ENCODE data around the gene PILRB. TPM values are rescaled to one million over a fixed set of nuclear protein-coding genes. Genes with fewer than 3 reads are reported as not detected.

Gene PILRB
- total RNA-seq, 1 experiment from 2014 or later: 53.4 TPM

DNA sequence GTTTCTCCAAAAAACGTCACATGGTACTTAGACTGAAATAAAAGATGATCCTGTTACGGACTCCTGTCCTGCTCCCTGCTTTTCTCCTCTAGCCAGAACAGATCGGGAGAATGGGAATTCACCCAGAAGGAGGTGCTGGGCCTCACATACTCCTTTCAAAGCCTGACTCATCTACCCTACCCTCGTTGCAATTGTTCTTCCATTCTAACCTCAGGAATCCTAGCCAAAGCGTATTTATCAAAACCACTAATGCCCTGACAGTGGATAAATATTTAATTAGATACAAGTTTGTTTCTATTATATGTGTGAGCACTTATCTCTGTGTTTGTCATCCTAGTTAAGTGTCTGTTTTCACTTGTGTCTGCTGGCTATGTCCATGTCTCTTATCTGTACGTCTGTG is 48.9 kb downstream of the PILRB start:
- intact Hi-C loops (cut with micrococcal nuclease; ENCODE audit: unreplicated experiment): loop anchor here (1.0 kb wide), 2 partner anchors 32 to 44 kb away; no protein-coding TSS in a partner anchor
- Histone ChIP-seq H3K36me3 (ENCODE audit: control insufficient read depth, insufficient read depth, low read length) (no peaks in the 10 kb centered on the region), H3K9me3 (no peaks in the 10 kb centered on the region), H3K27me3 (replicated peaks; ENCODE audit: control insufficient read depth, insufficient read depth, low read length) (0 out of 2 replicates have a peak, but pooled peaks cover 1% of the 10 kb centered on the region), H3K4me3 (ENCODE audit: low read depth, low read length) (no peak overlapping the region), H3K4me1 (no peaks in the 10 kb centered on the region)
- CTCF ChIA-PET: interaction anchor here (0.7 to 1.3 kb wide), 5 partner anchors 9 to 217 kb away, joined by 3 to 7 read pairs (median 4); no protein-coding TSS in a partner anchor
- Mint-ChIP-seq H3K9me3 (ENCODE audit: unreplicated experiment) (no peaks in the 10 kb centered on the region), H3K27ac (ENCODE audit: unreplicated experiment) (no peak overlapping the region), H3K27me3 (ENCODE audit: insufficient read depth, unreplicated experiment) (peaks cover 5% of the 10 kb centered on the region), H3K36me3 (ENCODE audit: insufficient read depth, unreplicated experiment) (no peaks in the 10 kb centered on the region), H3K4me1 (ENCODE audit: low read depth, unreplicated experiment) (no peaks in the 10 kb centered on the region), H3K4me3 (ENCODE audit: unreplicated experiment) (no peak overlapping the region)
- TF ChIP-seq, protein P1, sequence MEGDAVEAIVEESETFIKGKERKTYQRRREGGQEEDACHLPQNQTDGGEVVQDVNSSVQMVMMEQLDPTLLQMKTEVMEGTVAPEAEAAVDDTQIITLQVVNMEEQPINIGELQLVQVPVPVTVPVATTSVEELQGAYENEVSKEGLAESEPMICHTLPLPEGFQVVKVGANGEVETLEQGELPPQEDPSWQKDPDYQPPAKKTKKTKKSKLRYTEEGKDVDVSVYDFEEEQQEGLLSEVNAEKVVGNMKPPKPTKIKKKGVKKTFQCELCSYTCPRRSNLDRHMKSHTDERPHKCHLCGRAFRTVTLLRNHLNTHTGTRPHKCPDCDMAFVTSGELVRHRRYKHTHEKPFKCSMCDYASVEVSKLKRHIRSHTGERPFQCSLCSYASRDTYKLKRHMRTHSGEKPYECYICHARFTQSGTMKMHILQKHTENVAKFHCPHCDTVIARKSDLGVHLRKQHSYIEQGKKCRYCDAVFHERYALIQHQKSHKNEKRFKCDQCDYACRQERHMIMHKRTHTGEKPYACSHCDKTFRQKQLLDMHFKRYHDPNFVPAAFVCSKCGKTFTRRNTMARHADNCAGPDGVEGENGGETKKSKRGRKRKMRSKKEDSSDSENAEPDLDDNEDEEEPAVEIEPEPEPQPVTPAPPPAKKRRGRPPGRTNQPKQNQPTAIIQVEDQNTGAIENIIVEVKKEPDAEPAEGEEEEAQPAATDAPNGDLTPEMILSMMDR (IDR thresholded peaks at IDR 0.05; ENCODE audit: insufficient read depth in 1 of 2, low read depth in 1 of 2, low read length in 1 of 2, severe bottlenecking in 1 of 2, unreplicated experiment in 1 of 2): no peak
- no peak for DNase-seq
- POLR2A ChIA-PET: interaction anchor here (0.8 kb wide), 1 partner anchor 22 kb away, joined by 3 read pairs; the partner anchor contains the start of gene ZCWPW1
- no TSS peak for BruUV-seq (replicated peaks)

DNA sequence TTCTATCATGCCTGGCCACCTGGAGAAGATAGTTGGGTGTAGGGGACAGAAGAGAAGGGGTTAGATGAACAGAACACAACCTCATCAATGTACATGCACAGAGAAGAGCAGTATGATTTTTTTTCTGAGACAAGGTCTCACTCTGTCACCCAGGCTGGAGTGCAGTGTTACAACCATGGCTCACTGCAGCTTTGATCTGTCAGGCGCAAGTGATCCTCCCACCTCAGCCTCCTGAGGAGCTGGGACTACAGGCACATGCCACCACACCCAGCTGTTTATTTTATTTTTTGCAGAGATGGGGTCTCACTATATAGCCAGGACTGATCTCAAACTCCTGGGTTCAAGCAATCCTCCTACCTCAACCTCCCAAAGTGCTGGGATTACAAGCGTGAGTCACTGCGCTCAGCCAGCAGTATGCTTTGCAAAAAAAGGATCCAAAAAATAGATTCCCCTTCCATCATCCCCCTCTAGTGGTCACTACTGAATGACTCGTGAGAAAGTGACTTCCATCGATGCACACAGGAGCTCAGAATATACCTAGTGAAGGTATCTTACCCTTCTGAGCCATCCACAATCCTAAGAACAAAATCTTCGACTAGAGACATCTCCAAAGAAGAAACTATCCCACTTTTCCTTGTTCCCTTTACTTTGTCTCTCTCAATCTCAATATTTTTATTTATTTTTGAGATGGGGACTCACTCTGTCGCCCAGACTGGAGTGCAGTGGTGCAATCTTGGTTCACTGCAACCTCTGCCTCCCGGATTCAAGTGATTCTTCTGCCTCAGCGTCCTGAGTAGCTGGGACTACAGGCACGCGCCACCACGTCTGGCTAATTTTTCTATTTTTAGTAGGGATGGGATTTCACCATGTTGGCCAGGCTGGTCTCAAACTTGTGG is 49.6 kb downstream of the PILRB start:
- no peaks in the 10 kb centered on the region for H3K9me3 ChIP-seq
- ChIA-PET CTCF (interaction anchor here (0.7 to 1.3 kb wide), 13 partner anchors 9 to 279 kb away, joined by 3 to 13 read pairs (median 4); partner anchors contain the start of gene ZCWPW1), POLR2A (interaction anchor here (0.8 kb wide), 1 partner anchor 21 kb away, joined by 3 read pairs; the partner anchor contains the start of gene ZCWPW1)
- H3K36me3 ChIP-seq (ENCODE audit: control insufficient read depth, insufficient read depth, low read length): no peaks in the 10 kb centered on the region
- H3K4me3 Mint-ChIP-seq (ENCODE audit: unreplicated experiment): no peak overlapping the region
- no peak overlapping the region for H3K27ac Mint-ChIP-seq (ENCODE audit: unreplicated experiment)
- TF ChIP-seq, protein P1 (IDR thresholded peaks at IDR 0.05; ENCODE audit: insufficient read depth in 1 of 2, low read depth in 1 of 2, low read length in 1 of 2, severe bottlenecking in 1 of 2, unreplicated experiment in 1 of 2): peak; percentile 56 to 74
- no peaks in the 10 kb centered on the region for H3K36me3 Mint-ChIP-seq (ENCODE audit: insufficient read depth, unreplicated experiment)
- H3K9me3 Mint-ChIP-seq (ENCODE audit: unreplicated experiment): no peaks in the 10 kb centered on the region
- no peaks in the 10 kb centered on the region for H3K4me1 ChIP-seq
- H3K4me3 ChIP-seq (ENCODE audit: low read depth, low read length): no peak overlapping the region
- H3K27me3 Mint-ChIP-seq (ENCODE audit: insufficient read depth, unreplicated experiment): peaks cover 3% of the 10 kb centered on the region
- no TSS peak for BruUV-seq (replicated peaks)
- H3K4me1 Mint-ChIP-seq (ENCODE audit: low read depth, unreplicated experiment): no peaks in the 10 kb centered on the region
- H3K27me3 ChIP-seq (replicated peaks; ENCODE audit: control insufficient read depth, insufficient read depth, low read length): 0 out of 2 replicates have a peak, but pooled peaks cover 1% of the 10 kb centered on the region
- peak; percentile 41 to 71 for DNase-seq
- intact Hi-C loops (cut with micrococcal nuclease; ENCODE audit: unreplicated experiment): loop anchor here (1.0 kb wide), 2 partner anchors 33 to 43 kb away; no protein-coding TSS in a partner anchor

DNA sequence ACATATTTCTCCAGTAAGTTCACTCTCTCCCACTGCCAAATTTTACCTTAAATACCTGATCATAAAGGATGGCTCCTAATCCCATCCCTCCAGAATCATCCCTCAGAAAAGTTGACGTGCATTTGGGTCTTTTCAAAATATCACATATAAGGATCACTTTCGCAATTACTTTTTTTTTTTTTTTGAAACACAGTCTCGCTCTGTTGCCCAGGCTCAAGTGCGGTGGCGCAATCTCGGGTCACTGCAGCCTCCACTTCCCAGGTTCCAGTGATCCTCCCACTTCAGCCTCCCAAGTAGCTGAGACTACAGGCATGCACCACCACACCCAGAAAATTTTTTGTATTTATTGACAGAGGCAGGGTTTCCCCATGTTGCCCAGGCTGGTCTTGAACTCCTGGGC is 53.2 kb downstream of the PILRB start:
- intact Hi-C loops (cut with micrococcal nuclease; ENCODE audit: unreplicated experiment): no loop called here
- H3K27me3 ChIP-seq (replicated peaks; ENCODE audit: control insufficient read depth, insufficient read depth, low read length): 0 out of 2 replicates have a peak, but pooled peaks cover 1% of the 10 kb centered on the region
- H3K4me1 Mint-ChIP-seq (ENCODE audit: low read depth, unreplicated experiment): no peaks in the 10 kb centered on the region
- H3K4me3 Mint-ChIP-seq (ENCODE audit: unreplicated experiment): no peak overlapping the region
- H3K4me3 ChIP-seq (ENCODE audit: low read depth, low read length): no peak overlapping the region
- no peaks in the 10 kb centered on the region for H3K4me1 ChIP-seq
- ChIA-PET POLR2A (no interaction called here), CTCF (interaction anchor here (0.7 kb wide), 1 partner anchor 417 kb away, joined by 5 read pairs; no protein-coding TSS in a partner anchor)
- no TSS peak for BruUV-seq (replicated peaks)
- H3K36me3 Mint-ChIP-seq (ENCODE audit: insufficient read depth, unreplicated experiment): no peaks in the 10 kb centered on the region
- no peak overlapping the region for H3K27ac Mint-ChIP-seq (ENCODE audit: unreplicated experiment)
- TF ChIP-seq, protein P1 (IDR thresholded peaks at IDR 0.05; ENCODE audit: insufficient read depth in 1 of 2, low read depth in 1 of 2, low read length in 1 of 2, severe bottlenecking in 1 of 2, unreplicated experiment in 1 of 2): no peak
- H3K9me3 ChIP-seq: no peaks in the 10 kb centered on the region
- no peaks in the 10 kb centered on the region for H3K9me3 Mint-ChIP-seq (ENCODE audit: unreplicated experiment)
- DNase-seq: no peak
- H3K36me3 ChIP-seq (ENCODE audit: control insufficient read depth, insufficient read depth, low read length): no peaks in the 10 kb centered on the region
- H3K27me3 Mint-ChIP-seq (ENCODE audit: insufficient read depth, unreplicated experiment): peaks cover 5% of the 10 kb centered on the region
